SK-N-MC (cell line): Measurements from ENCODE around the gene UBE2V1.

Source experiments
- EZH2 ChIP-seq: fragments of 200-600 bp; sonication (generic); IDR thresholded peaks from one replicate; pipeline ENCODE4 v1.6.1; 2017; ENCODE audit warnings: antibody characterized with exemption
- FOXP2 ChIP-seq: optimal IDR thresholded peaks from 2 replicates; pipeline ENCODE3; 2011; ENCODE audit warnings: mild to moderate bottlenecking, moderate library complexity; ENCODE audit not compliant: insufficient read depth; ENCODE audit errors: extremely low read length, control extremely low read depth
- POLR2AphosphoS5 ChIP-seq: IDR thresholded peaks from 2 replicates; pipeline ENCODE4 v1.6.1; 2012; ENCODE audit warnings: mild to moderate bottlenecking, low read depth, low read length, borderline replicate concordance

DNA sequence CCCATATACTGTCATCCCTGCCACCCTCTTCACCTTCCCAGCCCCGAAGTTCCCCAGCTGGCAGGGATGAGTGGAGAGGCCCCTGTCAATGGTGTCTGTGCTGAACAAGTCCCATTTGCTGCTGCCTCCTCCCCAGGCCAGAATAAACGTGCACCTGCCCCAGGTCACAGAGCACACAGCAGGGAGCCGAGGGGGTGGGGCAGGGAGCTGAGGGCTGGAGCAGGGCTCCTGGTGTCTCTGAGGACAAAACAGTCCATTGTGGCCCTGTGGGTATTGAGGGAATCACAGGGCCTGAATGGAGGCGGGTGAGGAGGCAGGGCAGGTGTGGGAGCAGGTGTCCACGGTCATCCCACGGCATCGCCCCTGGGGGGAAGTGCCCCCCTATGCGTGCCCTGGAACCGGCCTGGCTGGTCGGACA, 74.4 kb downstream of the UBE2V1 start:
- TF ChIP-seq POLR2AphosphoS5 (no peak), EZH2 (no peak), FOXP2 (no peak)
